Heart right ventricle (tissue), 16 donors: Measurements from ENCODE around the gene SRSF3. TPM values are rescaled to one million over a fixed set of nuclear protein-coding genes. Genes with fewer than 3 reads are reported as not detected.

Source experiments
- ATAC-seq, 8 donors: fragments of 200-7000 bp; cut with Tn5 transposase; one replicate each; pipeline ENCODE4 v1.9.1; 2020; ENCODE audit warnings: mild to moderate bottlenecking in 8 of 8, moderate library complexity in 8 of 8, moderate number of reproducible peaks in 1 of 8
- DNase-seq, 2 donors: peaks; one replicate each; pipeline ENCODE4 v3.0.0-alpha.2; 2020
- H3K27ac ChIP-seq, 10 donors: fragments of 200-600 bp; sonication (generic) in 2 of 10; one replicate each; pipeline versions ENCODE4 v1.5.0 to v1.8.0; 2020 to 2022; ENCODE audit warnings: mild to moderate bottlenecking in 3 of 10
- H3K27me3 ChIP-seq, 7 donors: fragments of 200-600 bp; one replicate each; pipeline ENCODE4 v1.8.0; 2021 to 2022; ENCODE audit warnings: mild to moderate bottlenecking in 2 of 7
- H3K36me3 ChIP-seq, 9 donors: fragments of 200-600 bp; sonication (generic) in 1 of 9; one replicate each; pipeline versions ENCODE4 v1.5.0 to v1.8.0; 2020 to 2022; ENCODE audit warnings: mild to moderate bottlenecking in 2 of 9
- H3K4me1 ChIP-seq, 9 donors: fragments of 200-600 bp; sonication (generic) in 1 of 9; one replicate each; pipeline versions ENCODE4 v1.5.0 to v1.8.0; 2020 to 2022; ENCODE audit warnings: mild to moderate bottlenecking in 4 of 9
- H3K4me3 ChIP-seq, 10 donors: fragments of 200-600 bp; sonication (generic) in 2 of 10; one replicate each; pipeline versions ENCODE4 v1.5.0 to v1.8.0; 2020 to 2022; ENCODE audit warnings: mild to moderate bottlenecking in 7 of 10, moderate library complexity in 2 of 10
- H3K9me3 ChIP-seq, 11 donors: fragments of 200-600 bp in 10 of 11; sonication (generic) in 2 of 11; one replicate each; pipeline versions ENCODE4 v1.5.0 to v1.8.0; 2013 to 2022; ENCODE audit warnings: mild to moderate bottlenecking in 2 of 11, control low read depth in 1 of 11, moderate library complexity in 1 of 11
- CTCF ChIP-seq, 9 donors: fragments of 200-600 bp; sonication (generic) in 2 of 9; IDR thresholded peaks; one replicate each; pipeline versions ENCODE4 v1.5.0 to v1.8.0; 2021 to 2022; ENCODE audit warnings: antibody characterized with exemption in 9 of 9, mild to moderate bottlenecking in 5 of 9, moderate library complexity in 1 of 9
- WGBS, 2 donors: extraction: QIAGEN DNeasy Blood & Tissue Kit; methylation state at CpG; one replicate each; pipeline ENCODE4 v1.1.7; 2013; ENCODE audit warnings: inconsistent platforms in 1 of 2; 5-methylcytosine and 5-hydroxymethylcytosine counted together
- intact Hi-C, 10 donors: fragments of 100-400 bp; cut with DNase I; formaldehyde crosslinking; loops; one replicate each; pipeline versions ENCODE4 v1.11.1 to v1.14.2; 2022
- long read RNA-seq, 3 donors: library from polyadenylated mRNA; unstranded; transcript quantifications; one replicate each; pipeline ENCODE4 v2.0.0, GENCODE V29; 2020 to 2021
- polyA plus RNA-seq, 2 donors: library from polyadenylated mRNA; stranded (reverse); fragments of 200-250 nt; gene quantifications; one replicate each; pipeline ENCODE4 v1.2.3, GENCODE V29; 2013
- total RNA-seq, 10 donors: library from RNA; stranded (reverse); fragmentation: NEBNext Ultra II Directional in 3 of 10; extraction: Animal tissue kit (Norgen Biotek cat#: 25700) in 3 of 10; gene quantifications; one replicate each; pipeline versions ENCODE4 v1.2.1 to v1.2.4, GENCODE V29; 2021 to 2023
- donor health status: Arrhythmogenic right ventricular cardiomyopathy.
- donor health status: ischemic (EF 13 %, LVEDD 7.1; RV severe dilation, severe dysfunction).
- donor health status: healthy with polysubstance abuse.
- donor health status: DM: no; HTN: yes; CAD: no.
- donor health status: DM: no; HTN: no; CAD: no.
- donor health status: ischemic (EF 25% LVEDD 6.9; RV normal size, moderate dysfunction).
- donor health status: ischemic (EF 25% LVEDD 5.7; RV mildly dilated, moderate dysfunction).
- donor health status: healthy.
- donor health status: DM: yes; HTN: yes; CAD: no.
- donor health status: Ischemic cardiomyopathy.
- donor health status: ischemic (EF 35%, LVEDD 5.7; RV mildly dilated, moderate dysfunction).
- donor health status: nonischemic (EF 11% LVEDD 7.7; RV severe dilation, severe dysfunction).
- donor health status: DM: yes; HTN: yes; CAD: no.
- donor health status: PGD.
- donor health status: ischemic (EF 29% LVEDD 5.4; RV normal size, mild dysfunction).
- donor health status: nonischemic (EF 23%, LVEDD 6.1; RV moderate dilation, normal function).

SRSF3 gene
- total RNA-seq: 100 to 1,000 TPM; 105 to 196 (median 131) TPM
- polyA plus RNA-seq: 100 to 1,000 TPM; 122 to 175 TPM
- long read RNA-seq, donor 1, full-length matches to known transcripts: 107 of 116 reads
- long read RNA-seq, donor 1, partial matches to known transcripts: 3 of 116 reads
- long read RNA-seq, donor 1, other reads (novel, unspliced or antisense): 6 of 116 reads
- long read RNA-seq, donor 2, full-length matches to known transcripts: 92 of 104 reads
- long read RNA-seq, donor 2, partial matches to known transcripts: 2 of 104 reads
- long read RNA-seq, donor 2, other reads (novel, unspliced or antisense): 10 of 104 reads
- long read RNA-seq, donor 3, full-length matches to known transcripts: 525 of 547 reads
- long read RNA-seq, donor 3, partial matches to known transcripts: 13 of 547 reads
- long read RNA-seq, donor 3, other reads (novel, unspliced or antisense): 9 of 547 reads

- DNase-seq: peak; percentile 96 to 97
- 0% methylated on average over 58 of the region's 58 CpGs for WGBS, 2 donors
- peaks cover 0 to 28% (median 22%) of the 10 kb centered on the region in 9 donors for H3K36me3 ChIP-seq
- TF ChIP-seq CTCF (IDR thresholded peaks at IDR 0.05): peak; percentile 36 to 81 (median 62)
- H3K4me3 ChIP-seq: peak within 1 kb of the TSS; percentile 48 to 89 (median 73)
- no peaks in the 10 kb centered on the region for H3K9me3 ChIP-seq
- no peaks in the 10 kb centered on the region for H3K27me3 ChIP-seq
- peaks cover 13 to 44% (median 37%) of the 10 kb centered on the region in 9 donors for H3K4me1 ChIP-seq
- peak; percentile 97 to 98 (median 98) for ATAC-seq
- intact Hi-C loops: loop anchor here in 9 of 10 donors (1.0 to 10.0 kb wide), 9 partner anchors 47 to 172 kb away; partner anchors contain the start of genes STK38 (in 8 of the 9), KCTD20 (in 3 of the 9) and PXT1 (in 3 of the 9)
- H3K27ac ChIP-seq: peak within 1 kb of the TSS; percentile 89 to 99 (median 98)
These were observed at the start of gene SRSF3 for GRCh38 chr6:36594029-36594815. TSS of gene SRSF3 (plus strand) at chr6:36594362. CDS start at chr6:36596763, 2,401 bp downstream.

- 19 to 21% methylated on average over 3 of the region's 3 CpGs for WGBS, 2 donors
- no peak for TF ChIP-seq CTCF (IDR thresholded peaks at IDR 0.05)
- Histone ChIP-seq H3K4me3 (peak overlapping the region in 9 of 10 donors; percentile 77 to 98 (median 94)), H3K27ac (peak overlapping the region; percentile 89 to 100 (median 98)), H3K27me3 (no peaks in the 10 kb centered on the region), H3K9me3 (no peaks in the 10 kb centered on the region), H3K36me3 (peaks cover 0 to 18% (median under 1%) of the 10 kb centered on the region in 9 donors), H3K4me1 (peaks cover 5 to 64% (median 44%) of the 10 kb centered on the region in 9 donors)
- DNase-seq: no peak
- intact Hi-C loops: loop anchor here in 8 of 10 donors (1.0 to 10.0 kb wide), 8 partner anchors 18 to 439 kb away; partner anchors contain the start of genes SRSF3 (in 7 of the 8), KCTD20 (in 3 of the 8), PXT1 (in 3 of the 8) and MTCH1 (in 1 of the 8)
- no peak for ATAC-seq
These were observed 48.3 kb upstream of the SRSF3 start for GRCh38 chr6:36545767-36546307.

GRCh38 chr6:36546308-36546919 is 47.7 kb upstream of the SRSF3 start:
- Histone ChIP-seq H3K4me1 (peaks cover 5 to 58% (median 39%) of the 10 kb centered on the region in 9 donors), H3K27me3 (no peaks in the 10 kb centered on the region), H3K36me3 (peaks cover 0 to 12% (median 0%) of the 10 kb centered on the region in 9 donors), H3K4me3 (peak overlapping the region; percentile 77 to 98 (median 93)), H3K27ac (peak overlapping the region; percentile 89 to 100 (median 98)), H3K9me3 (no peaks in the 10 kb centered on the region)
- ATAC-seq: peak in 6 of 8 donors; percentile 7 to 41 (median 28)
- 0% methylated on average over 15 of the region's 15 CpGs for WGBS, 2 donors
- DNase-seq: no peak
- TF ChIP-seq CTCF (IDR thresholded peaks at IDR 0.05): no peak
- intact Hi-C loops: loop anchor here in 8 of 10 donors (1.0 to 10.0 kb wide), 8 partner anchors 18 to 438 kb away; partner anchors contain the start of genes SRSF3 (in 7 of the 8), KCTD20 (in 3 of the 8), PXT1 (in 3 of the 8) and MTCH1 (in 1 of the 8)
